Cardiac fibroblast (primary cell): ENCODE results near the gene ANGEL1.

Source experiments
- DNase-seq, 2 donors: peaks; one replicate each; pipeline versions ENCODE4 v3.0.0 to v3.0.0-alpha.2; 2010; ENCODE audit warnings: low read depth in 2 of 2
- H3K4me3 ChIP-seq, 2 donors: replicated peaks in 1 of 2; 1 replicate in 1 of 2; 2 replicates in 1 of 2; pipeline ENCODE4 v1.5.1; 2011; ENCODE audit warnings: low read depth in 2 of 2, low read length in 2 of 2, mild to moderate bottlenecking in 2 of 2, moderate library complexity in 1 of 2
- CTCF ChIP-seq: IDR thresholded peaks from one replicate; pipeline ENCODE4 v1.5.1; 2011; ENCODE audit warnings: low read depth, mild to moderate bottlenecking, low read length, inconsistent platforms

ANGEL1 gene

GRCh38 chr14:76775695-76776427 lies 36.8 kb downstream of the ANGEL1 start:
- no peak for TF ChIP-seq CTCF
- no peak overlapping the region for H3K4me3 ChIP-seq
- DNase-seq = no peak

GRCh38 chr14:76774821-76775694 lies 37.6 kb downstream of the ANGEL1 start:
- no peak overlapping the region for H3K4me3 ChIP-seq
- TF ChIP-seq CTCF = no peak
- DNase-seq = no peak

- TF ChIP-seq CTCF = no peak
- H3K4me3 ChIP-seq = no peak overlapping the region
- no peak for DNase-seq
Measured at GRCh38 chr14:76773956-76774820, 38.5 kb downstream of the ANGEL1 start.

- H3K4me3 ChIP-seq = no peak overlapping the region
- peak; percentile 80 to 94 for DNase-seq
- TF ChIP-seq CTCF = peak; percentile 3
Measured at GRCh38 chr14:76773188-76773885, 39.3 kb downstream of the ANGEL1 start.

GRCh38 chr14:76772300-76773187 lies 40.1 kb downstream of the ANGEL1 start:
- no peak overlapping the region for H3K4me3 ChIP-seq
- DNase-seq = peak; percentile 20 to 97

More at GRCh38 chr14:76772300-76773187, 40.1 kb downstream of the ANGEL1 start:
- no peak for TF ChIP-seq CTCF
